ENCODE data around the gene ULK3. TPM values are rescaled to one million over a fixed set of nuclear protein-coding genes. Genes with fewer than 3 reads are reported as not detected.
A peak's percentile ranks its signal among the peaks of the same experiment; 100 is the strongest.

The ULK3 gene
- total RNA-seq, 1 donor from 2014 or later = 48.4 TPM

GRCh38 chr15:74801311-74801997 is 41.5 kb downstream of the ULK3 start:
- no peaks in the 10 kb centered on the region for H3K9me3 Mint-ChIP-seq
- DNase-seq (ENCODE audit: low read depth, low spot score) = no peak
- no peak overlapping the region for H3K27ac Mint-ChIP-seq (ENCODE audit: unreplicated experiment)
- no peaks in the 10 kb centered on the region for H3K27me3 Mint-ChIP-seq (ENCODE audit: low read depth)
- peaks cover 5% of the 10 kb centered on the region for H3K36me3 Mint-ChIP-seq (ENCODE audit: low read depth)
- no peak for TF ChIP-seq CTCF (conservative IDR thresholded peaks at IDR 0.05)
- H3K4me3 Mint-ChIP-seq = no peak overlapping the region
- H3K4me1 Mint-ChIP-seq = no peaks in the 10 kb centered on the region

GRCh38 chr15:74800559-74801094 is 42.3 kb downstream of the ULK3 start:
- Mint-ChIP-seq H3K27me3 (ENCODE audit: low read depth) (no peaks in the 10 kb centered on the region), H3K4me3 (no peak overlapping the region), H3K36me3 (ENCODE audit: low read depth) (peaks cover 5% of the 10 kb centered on the region), H3K27ac (ENCODE audit: unreplicated experiment) (no peak overlapping the region), H3K4me1 (no peaks in the 10 kb centered on the region), H3K9me3 (no peaks in the 10 kb centered on the region)
- no peak for DNase-seq (ENCODE audit: low read depth, low spot score)
- no peak for TF ChIP-seq CTCF (conservative IDR thresholded peaks at IDR 0.05)

- no peak overlapping the region for H3K4me3 Mint-ChIP-seq
- no peak overlapping the region for H3K27ac Mint-ChIP-seq (ENCODE audit: unreplicated experiment)
- DNase-seq (ENCODE audit: low read depth, low spot score) = peak; percentile 57
- H3K27me3 Mint-ChIP-seq (ENCODE audit: low read depth) = no peaks in the 10 kb centered on the region
- peaks cover under 1% of the 10 kb centered on the region for H3K4me1 Mint-ChIP-seq
- H3K36me3 Mint-ChIP-seq (ENCODE audit: low read depth) = peaks cover 5% of the 10 kb centered on the region
- TF ChIP-seq CTCF (conservative IDR thresholded peaks at IDR 0.05) = peak; percentile 93
- H3K9me3 Mint-ChIP-seq = no peaks in the 10 kb centered on the region
Measured at GRCh38 chr15:74799856-74800558, 42.9 kb downstream of the ULK3 start.

GRCh38 chr15:74799255-74799855 is 43.6 kb downstream of the ULK3 start:
- Mint-ChIP-seq H3K4me1 (peaks cover 5% of the 10 kb centered on the region), H3K27me3 (ENCODE audit: low read depth) (no peaks in the 10 kb centered on the region), H3K27ac (ENCODE audit: unreplicated experiment) (no peak overlapping the region), H3K36me3 (ENCODE audit: low read depth) (peaks cover 5% of the 10 kb centered on the region), H3K4me3 (no peak overlapping the region), H3K9me3 (no peaks in the 10 kb centered on the region)
- no peak for DNase-seq (ENCODE audit: low read depth, low spot score)
- no peak for TF ChIP-seq CTCF (conservative IDR thresholded peaks at IDR 0.05)

- no peaks in the 10 kb centered on the region for H3K27me3 Mint-ChIP-seq (ENCODE audit: low read depth)
- H3K27ac Mint-ChIP-seq (ENCODE audit: unreplicated experiment) = no peak overlapping the region
Measured at GRCh38 chr15:74798388-74799254, 44.3 kb downstream of the ULK3 start.

More at GRCh38 chr15:74798388-74799254, 44.3 kb downstream of the ULK3 start:
- TF ChIP-seq CTCF (conservative IDR thresholded peaks at IDR 0.05) = no peak
- Mint-ChIP-seq H3K9me3 (no peaks in the 10 kb centered on the region), H3K4me3 (no peak overlapping the region), H3K36me3 (ENCODE audit: low read depth) (no peaks in the 10 kb centered on the region), H3K4me1 (peaks cover 5% of the 10 kb centered on the region)
- DNase-seq (ENCODE audit: low read depth, low spot score) = no peak

Measured in neural crest cell (in vitro differentiated cells).